Caco-2 (cell line): ENCODE data around the gene C1orf174. TPM values are rescaled to one million over a fixed set of nuclear protein-coding genes. Genes with fewer than 3 reads are reported as not detected.

Source experiments
- BruUV-seq: library from RNA; stranded (reverse); fragments of 400-500 nt; replicated peaks from 2 replicates; lab custom pipeline; 2021; lab: Mats Ljungman, UMichigan
- CTCF ChIA-PET: fragments of 300-600 bp; sonication (Branson Sonifier 250); formaldehyde crosslinking; loops from one replicate; lab custom pipeline; 2022; ENCODE audit warnings: antibody characterized with exemption; lab: Charles Lee
- POLR2A ChIA-PET: fragments of 300-600 bp; sonication (Branson Sonifier 250); formaldehyde crosslinking; loops from one replicate; lab custom pipeline; 2022; ENCODE audit warnings: antibody characterized with exemption; lab: Charles Lee
- DNase-seq, 2 experiments: peaks; one replicate each; pipeline versions ENCODE4 v3.0.0 to v3.0.0-alpha.2; 2020 to 2022
- H3K27me3 ChIP-seq: replicated peaks from 2 replicates; pipeline ENCODE4 v1.6.0; 2011; ENCODE audit warnings: low read length; ENCODE audit not compliant: control insufficient read depth, insufficient read depth
- H3K36me3 ChIP-seq: 2 replicates; pipeline ENCODE4 v1.5.1; 2011; ENCODE audit warnings: low read length; ENCODE audit not compliant: control insufficient read depth, insufficient read depth
- H3K4me1 ChIP-seq: fragments of 250-450 bp; sonication (Bioruptor Pico); 2 replicates; pipeline ENCODE4 v1.5.1; 2020; ENCODE audit warnings: mild to moderate bottlenecking
- H3K4me3 ChIP-seq: 2 replicates; pipeline ENCODE4 v1.5.1; 2011; ENCODE audit warnings: low read depth, mild to moderate bottlenecking, control low read depth, low read length
- H3K9me3 ChIP-seq: fragments of 250-450 bp; sonication (Bioruptor Pico); 2 replicates; pipeline ENCODE4 v1.5.1; 2020; ENCODE audit warnings: mild to moderate bottlenecking, moderate library complexity
- H3K27ac Mint-ChIP-seq: one replicate; pipeline ENCODE4 v1.8.0; 2022; ENCODE audit warnings: mixed read lengths; ENCODE audit not compliant: unreplicated experiment
- H3K27me3 Mint-ChIP-seq: one replicate; pipeline ENCODE4 v1.8.0; 2022; ENCODE audit warnings: mixed read lengths; ENCODE audit not compliant: insufficient read depth, unreplicated experiment
- H3K36me3 Mint-ChIP-seq: one replicate; pipeline ENCODE4 v1.8.0; 2022; ENCODE audit warnings: mild to moderate bottlenecking, mixed read lengths; ENCODE audit not compliant: insufficient read depth, unreplicated experiment
- H3K4me1 Mint-ChIP-seq: one replicate; pipeline ENCODE4 v1.8.0; 2022; ENCODE audit warnings: low read depth, mixed read lengths; ENCODE audit not compliant: unreplicated experiment
- H3K4me3 Mint-ChIP-seq: one replicate; pipeline ENCODE4 v1.8.0; 2022; ENCODE audit warnings: mild to moderate bottlenecking, moderate library complexity, mixed read lengths; ENCODE audit not compliant: unreplicated experiment
- H3K9me3 Mint-ChIP-seq: one replicate; pipeline ENCODE4 v1.8.0; 2022; ENCODE audit warnings: mixed read lengths; ENCODE audit not compliant: unreplicated experiment
- intact Hi-C: fragments of 100-400 bp; cut with micrococcal nuclease; formaldehyde crosslinking; loops from one replicate; pipeline ENCODE4 v1.10.0; 2022; ENCODE audit not compliant: unreplicated experiment
- total RNA-seq: library from RNA; stranded (reverse); gene quantifications from 2 replicates; pipeline ENCODE4 v1.2.3, GENCODE V29; 2022
- TF ChIP-seq, protein P1 (sequence below), 2 experiments: fragments of 200-600 bp in 1 of 2; IDR thresholded peaks; 1 replicate in 1 of 2; 2 replicates in 1 of 2; pipeline versions ENCODE4 v1.5.1 to v1.8.0; 2011 to 2022; ENCODE audit warnings: antibody characterized with exemption in 1 of 2, control low read depth in 1 of 2, inconsistent platforms in 1 of 2, low read depth in 1 of 2, low read length in 1 of 2, mild to moderate bottlenecking in 1 of 2, moderate library complexity in 1 of 2; ENCODE audit not compliant: insufficient read depth in 1 of 2, severe bottlenecking in 1 of 2, unreplicated experiment in 1 of 2

Gene C1orf174
- total RNA-seq, 1 experiment from 2014 or later = 19.2 TPM

GRCh38 chr1:3932156-3932919 is 32.3 kb upstream of the C1orf174 start:
- BruUV-seq = no TSS peak
- Mint-ChIP-seq H3K36me3 (no peaks in the 10 kb centered on the region), H3K9me3 (peaks cover 26% of the 10 kb centered on the region), H3K27me3 (peaks cover 6% of the 10 kb centered on the region), H3K27ac (no peak overlapping the region), H3K4me1 (no peaks in the 10 kb centered on the region), H3K4me3 (no peak overlapping the region)
- ChIA-PET CTCF (no interaction called here), POLR2A (no interaction called here)
- no peaks in the 10 kb centered on the region for H3K36me3 ChIP-seq
- H3K9me3 ChIP-seq = peaks cover under 1% of the 10 kb centered on the region; the same call in 1 of the 2 replicates
- peak in 1 of 2 experiments; percentile 7 for DNase-seq
- H3K27me3 ChIP-seq = no peaks in the 10 kb centered on the region
- H3K4me1 ChIP-seq = no peaks in the 10 kb centered on the region
- TF ChIP-seq, protein P1, sequence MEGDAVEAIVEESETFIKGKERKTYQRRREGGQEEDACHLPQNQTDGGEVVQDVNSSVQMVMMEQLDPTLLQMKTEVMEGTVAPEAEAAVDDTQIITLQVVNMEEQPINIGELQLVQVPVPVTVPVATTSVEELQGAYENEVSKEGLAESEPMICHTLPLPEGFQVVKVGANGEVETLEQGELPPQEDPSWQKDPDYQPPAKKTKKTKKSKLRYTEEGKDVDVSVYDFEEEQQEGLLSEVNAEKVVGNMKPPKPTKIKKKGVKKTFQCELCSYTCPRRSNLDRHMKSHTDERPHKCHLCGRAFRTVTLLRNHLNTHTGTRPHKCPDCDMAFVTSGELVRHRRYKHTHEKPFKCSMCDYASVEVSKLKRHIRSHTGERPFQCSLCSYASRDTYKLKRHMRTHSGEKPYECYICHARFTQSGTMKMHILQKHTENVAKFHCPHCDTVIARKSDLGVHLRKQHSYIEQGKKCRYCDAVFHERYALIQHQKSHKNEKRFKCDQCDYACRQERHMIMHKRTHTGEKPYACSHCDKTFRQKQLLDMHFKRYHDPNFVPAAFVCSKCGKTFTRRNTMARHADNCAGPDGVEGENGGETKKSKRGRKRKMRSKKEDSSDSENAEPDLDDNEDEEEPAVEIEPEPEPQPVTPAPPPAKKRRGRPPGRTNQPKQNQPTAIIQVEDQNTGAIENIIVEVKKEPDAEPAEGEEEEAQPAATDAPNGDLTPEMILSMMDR (IDR thresholded peaks at IDR 0.05; ENCODE audit: insufficient read depth in 1 of 2, low read depth in 1 of 2, low read length in 1 of 2, severe bottlenecking in 1 of 2, unreplicated experiment in 1 of 2) = no peak
- H3K4me3 ChIP-seq = no peak overlapping the region
- intact Hi-C loops = no loop called here

- Histone ChIP-seq H3K4me1 (no peaks in the 10 kb centered on the region), H3K36me3 (no peaks in the 10 kb centered on the region), H3K27me3 (no peaks in the 10 kb centered on the region), H3K9me3 (peaks cover 5% of the 10 kb centered on the region), H3K4me3 (no peak overlapping the region)
- intact Hi-C loops = no loop called here
- H3K4me1 Mint-ChIP-seq = no peaks in the 10 kb centered on the region
- CTCF ChIA-PET = no interaction called here
- no peak overlapping the region for H3K4me3 Mint-ChIP-seq
- POLR2A ChIA-PET = no interaction called here
- peak in 1 of 2 experiments; percentile 17 for DNase-seq
- H3K27me3 Mint-ChIP-seq = peaks cover 6% of the 10 kb centered on the region
- no peak overlapping the region for H3K27ac Mint-ChIP-seq
- no TSS peak for BruUV-seq
- TF ChIP-seq, protein P1 (IDR thresholded peaks at IDR 0.05; ENCODE audit: insufficient read depth in 1 of 2, low read depth in 1 of 2, low read length in 1 of 2, severe bottlenecking in 1 of 2, unreplicated experiment in 1 of 2) = no peak
- H3K36me3 Mint-ChIP-seq = no peaks in the 10 kb centered on the region
- H3K9me3 Mint-ChIP-seq = peaks cover 37% of the 10 kb centered on the region
Observed at GRCh38 chr1:3931007-3931912, 31.2 kb upstream of the C1orf174 start.

DNA sequence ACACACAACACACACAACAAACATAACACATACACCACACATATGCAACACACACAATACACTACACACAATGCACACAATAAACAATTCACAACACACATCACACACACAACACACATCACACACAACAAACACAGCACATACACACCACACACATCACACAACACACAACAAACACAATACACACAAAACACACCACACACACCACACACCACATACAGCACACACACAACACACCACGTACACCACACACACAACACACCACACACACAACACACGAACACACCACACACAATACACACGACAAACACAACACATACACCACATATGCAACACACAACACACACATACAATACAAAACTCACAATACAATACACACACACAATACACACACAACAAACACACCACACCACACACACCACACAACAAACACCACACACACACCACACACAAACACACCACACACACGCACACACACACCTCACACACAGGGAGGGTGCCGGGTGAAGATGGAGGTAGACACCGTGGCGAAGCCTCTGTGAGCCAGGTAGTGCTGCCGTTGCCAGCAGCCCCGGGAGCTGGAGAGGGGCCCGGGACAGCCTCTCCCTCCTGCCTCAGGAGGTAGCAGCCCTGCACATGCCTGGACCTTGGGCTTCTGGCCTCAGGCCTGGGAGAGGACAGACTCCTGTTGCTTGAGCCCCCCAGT is 30.4 kb upstream of the C1orf174 start:
- H3K27me3 ChIP-seq = no peaks in the 10 kb centered on the region
- H3K4me1 ChIP-seq = no peaks in the 10 kb centered on the region
- peaks cover 5% of the 10 kb centered on the region for H3K9me3 ChIP-seq
- H3K27me3 Mint-ChIP-seq = peaks cover 6% of the 10 kb centered on the region
- H3K4me3 ChIP-seq = no peak overlapping the region
- no peak overlapping the region for H3K27ac Mint-ChIP-seq
- no peaks in the 10 kb centered on the region for H3K36me3 ChIP-seq
- DNase-seq = no peak
- no peak overlapping the region for H3K4me3 Mint-ChIP-seq
- H3K36me3 Mint-ChIP-seq = no peaks in the 10 kb centered on the region
- ChIA-PET CTCF (no interaction called here), POLR2A (no interaction called here)
- TF ChIP-seq, protein P1 (IDR thresholded peaks at IDR 0.05; ENCODE audit: insufficient read depth in 1 of 2, low read depth in 1 of 2, low read length in 1 of 2, severe bottlenecking in 1 of 2, unreplicated experiment in 1 of 2) = no peak
- H3K9me3 Mint-ChIP-seq = peaks cover 39% of the 10 kb centered on the region
- H3K4me1 Mint-ChIP-seq = no peaks in the 10 kb centered on the region
- intact Hi-C loops = no loop called here
- no TSS peak for BruUV-seq
